Suprapubic skin (tissue), 4 donors: ENCODE data around the gene HMCN1.

Experiments used
- EP300 ChIP-seq: sonication (generic); formaldehyde crosslinking; IDR thresholded peaks from one replicate; pipeline ENCODE4 v1.6.1; 2017; ENCODE audit warnings: antibody characterized with exemption
- POLR2A ChIP-seq, 2 donors: fragments of 450-650 bp; IDR thresholded peaks; one replicate each; pipeline ENCODE4 v1.6.1; 2017; ENCODE audit warnings: antibody characterized with exemption in 2 of 2, mild to moderate bottlenecking in 2 of 2, moderate library complexity in 2 of 2
- POLR2AphosphoS5 ChIP-seq, 3 donors: sonication (generic); formaldehyde crosslinking; IDR thresholded peaks; one replicate each; pipeline ENCODE4 v1.6.1; 2017; ENCODE audit warnings: antibody characterized with exemption in 3 of 3
- TF ChIP-seq, protein P1 (sequence below), 2 donors: fragments of 200-600 bp in 1 of 2; fragments of 450-650 bp in 1 of 2; sonication (generic) in 1 of 2; IDR thresholded peaks; one replicate each; pipeline ENCODE4 v1.5.1; 2016 to 2019; ENCODE audit warnings: antibody characterized with exemption in 2 of 2, mild to moderate bottlenecking in 1 of 2, moderate library complexity in 1 of 2

DNA sequence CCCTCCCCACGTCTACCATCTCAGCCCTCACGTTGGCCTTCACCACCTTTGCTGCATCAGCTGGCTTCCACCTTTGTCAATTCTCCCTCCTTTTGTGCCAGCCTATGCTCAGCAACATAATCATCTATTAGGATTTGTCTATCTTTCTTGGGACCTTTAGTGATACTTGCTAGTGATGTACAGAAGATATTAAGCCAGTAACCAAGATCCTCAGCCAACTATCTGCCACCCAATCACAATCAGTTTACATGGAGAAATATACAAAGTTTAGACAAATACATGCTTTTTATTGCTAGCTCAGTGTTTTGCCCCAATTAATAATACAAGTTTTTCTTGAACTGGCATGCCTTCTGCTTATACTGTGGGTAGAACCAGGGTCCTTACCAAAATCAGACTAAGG lies 468.6 kb downstream of the HMCN1 start:
- TF ChIP-seq, protein P1, sequence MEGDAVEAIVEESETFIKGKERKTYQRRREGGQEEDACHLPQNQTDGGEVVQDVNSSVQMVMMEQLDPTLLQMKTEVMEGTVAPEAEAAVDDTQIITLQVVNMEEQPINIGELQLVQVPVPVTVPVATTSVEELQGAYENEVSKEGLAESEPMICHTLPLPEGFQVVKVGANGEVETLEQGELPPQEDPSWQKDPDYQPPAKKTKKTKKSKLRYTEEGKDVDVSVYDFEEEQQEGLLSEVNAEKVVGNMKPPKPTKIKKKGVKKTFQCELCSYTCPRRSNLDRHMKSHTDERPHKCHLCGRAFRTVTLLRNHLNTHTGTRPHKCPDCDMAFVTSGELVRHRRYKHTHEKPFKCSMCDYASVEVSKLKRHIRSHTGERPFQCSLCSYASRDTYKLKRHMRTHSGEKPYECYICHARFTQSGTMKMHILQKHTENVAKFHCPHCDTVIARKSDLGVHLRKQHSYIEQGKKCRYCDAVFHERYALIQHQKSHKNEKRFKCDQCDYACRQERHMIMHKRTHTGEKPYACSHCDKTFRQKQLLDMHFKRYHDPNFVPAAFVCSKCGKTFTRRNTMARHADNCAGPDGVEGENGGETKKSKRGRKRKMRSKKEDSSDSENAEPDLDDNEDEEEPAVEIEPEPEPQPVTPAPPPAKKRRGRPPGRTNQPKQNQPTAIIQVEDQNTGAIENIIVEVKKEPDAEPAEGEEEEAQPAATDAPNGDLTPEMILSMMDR (IDR thresholded peaks at IDR 0.05) = no peak
- TF ChIP-seq POLR2A (IDR thresholded peaks at IDR 0.05) (no peak), POLR2AphosphoS5 (IDR thresholded peaks at IDR 0.05) (no peak), EP300 (no peak)
